HEK293T (cell line): Measurements from ENCODE around the gene GPR155.

ENCODE experiments used
- CTCF ChIA-PET: fragments of 350-600 bp; formaldehyde crosslinking; extraction: SDS; loops from one replicate; lab custom pipeline; 2021; ENCODE audit warnings: antibody characterized with exemption, inconsistent platforms; lab: Yijun Ruan, JAX
- POLR2A ChIA-PET: fragments of 350-600 bp; formaldehyde crosslinking; extraction: SDS; loops from one replicate; lab custom pipeline; 2020; ENCODE audit warnings: antibody characterized with exemption, inconsistent platforms; lab: Yijun Ruan, JAX
- DNase-seq: peaks from one replicate; pipeline ENCODE4 v3.0.0; 2012; ENCODE audit warnings: mixed read lengths; ENCODE audit errors: extremely low spot score
- ARNT ChIP-seq: fragments of 450-650 bp; IDR thresholded peaks from 2 replicates; pipeline ENCODE4 v1.6.1; 2017; ENCODE audit warnings: mild to moderate bottlenecking
- BHLHE40 ChIP-seq: fragments of 450-650 bp; IDR thresholded peaks from 2 replicates; pipeline ENCODE4 v1.6.1; 2016; ENCODE audit warnings: mild to moderate bottlenecking, moderate library complexity, borderline replicate concordance
- CTBP1 ChIP-seq: fragments of 450-650 bp; IDR thresholded peaks from 2 replicates; pipeline ENCODE4 v1.6.1; 2016; ENCODE audit warnings: borderline replicate concordance
- ELF4 ChIP-seq: fragments of 450-650 bp; IDR thresholded peaks from 2 replicates; pipeline ENCODE4 v1.6.1; 2017; ENCODE audit warnings: antibody characterized with exemption
- FOXA1 ChIP-seq: fragments of 450-650 bp; IDR thresholded peaks from 2 replicates; pipeline ENCODE4 v1.6.1; 2016; ENCODE audit warnings: mild to moderate bottlenecking
- FOXK2 ChIP-seq: fragments of 450-650 bp; IDR thresholded peaks from 2 replicates; pipeline ENCODE4 v1.6.1; 2016; ENCODE audit warnings: mild to moderate bottlenecking
- FOXM1 ChIP-seq: fragments of 450-650 bp; IDR thresholded peaks from 2 replicates; pipeline ENCODE4 v1.6.1; 2017; ENCODE audit warnings: mild to moderate bottlenecking, borderline replicate concordance
- HDGF ChIP-seq: fragments of 450-650 bp; IDR thresholded peaks from 2 replicates; pipeline ENCODE4 v1.6.1; 2017; ENCODE audit warnings: antibody characterized with exemption, borderline replicate concordance
- L3MBTL2 ChIP-seq: fragments of 450-650 bp; conservative IDR thresholded peaks from 2 replicates; pipeline ENCODE4 v1.6.1; 2016; ENCODE audit warnings: mild to moderate bottlenecking
- LEF1 ChIP-seq: fragments of 450-650 bp; IDR thresholded peaks from 2 replicates; pipeline ENCODE4 v1.6.1; 2017; ENCODE audit warnings: mild to moderate bottlenecking, borderline replicate concordance
- NFRKB ChIP-seq: fragments of 450-650 bp; IDR thresholded peaks from 2 replicates; pipeline ENCODE4 v1.6.1; 2016; ENCODE audit warnings: mild to moderate bottlenecking, moderate library complexity
- PKNOX1 ChIP-seq: fragments of 450-650 bp; IDR thresholded peaks from 2 replicates; pipeline ENCODE4 v1.6.1; 2016
- SP1 ChIP-seq: fragments of 450-650 bp; IDR thresholded peaks from 2 replicates; pipeline ENCODE4 v1.6.1; 2017
- SUZ12 ChIP-seq: fragments of 450-650 bp; IDR thresholded peaks from 2 replicates; pipeline ENCODE4 v1.6.1; 2016; ENCODE audit warnings: mild to moderate bottlenecking
- TARDBP ChIP-seq: fragments of 450-650 bp; IDR thresholded peaks from 2 replicates; pipeline ENCODE4 v1.6.1; 2016
- ZNF384 ChIP-seq: fragments of 450-650 bp; IDR thresholded peaks from 2 replicates; pipeline ENCODE4 v1.6.1; 2016

Gene GPR155

GRCh38 chr2:174524527-174524926, 37.7 kb upstream of the GPR155 start:
- DNase-seq = no peak
- CTCF ChIA-PET = no interaction called here

GRCh38 chr2:174522553-174522952, 35.7 kb upstream of the GPR155 start:
- CTCF ChIA-PET = interaction anchor here (0.6 kb wide), 1 partner anchor 19 kb away, joined by 11 read pairs; no protein-coding TSS in a partner anchor
- DNase-seq = no peak
- TF ChIP-seq FOXM1 (no peak), ZNF384 (0 out of 2 replicates have a peak, but pooled peaks have one; percentile 13), ELF4 (no peak)
- POLR2A ChIA-PET = no interaction called here

More at GRCh38 chr2:174524527-174524926, 37.7 kb upstream of the GPR155 start:
- POLR2A ChIA-PET = no interaction called here
- no peak for TF ChIP-seq PKNOX1
- no peak for TF ChIP-seq CTBP1
- no peak for TF ChIP-seq ELF4
- TF ChIP-seq SP1 = no peak
- TF ChIP-seq ARNT = no peak
- no peak for TF ChIP-seq ZNF384
- no peak for TF ChIP-seq LEF1
- TF ChIP-seq HDGF = no peak
- TF ChIP-seq FOXM1 = no peak
- no peak for TF ChIP-seq FOXA1
- no peak for TF ChIP-seq TARDBP

- ChIA-PET CTCF (no interaction called here), POLR2A (no interaction called here)
- TF ChIP-seq SP1 = no peak
- no peak for TF ChIP-seq FOXM1
- TF ChIP-seq ZNF384 = no peak
- TF ChIP-seq BHLHE40 = no peak
- TF ChIP-seq SUZ12 = no peak
- no peak for TF ChIP-seq LEF1
- no peak for TF ChIP-seq L3MBTL2
These were observed 31.6 kb upstream of the GPR155 start for GRCh38 chr2:174518395-174518794.

GRCh38 chr2:174516501-174517378, 29.9 kb upstream of the GPR155 start:
- DNase-seq = no peak
- POLR2A ChIA-PET = no interaction called here
- TF ChIP-seq BHLHE40 (no peak), SP1 (no peak), ZNF384 (no peak), CTBP1 (no peak), L3MBTL2 (no peak), FOXA1 (no peak)
- CTCF ChIA-PET = no interaction called here

More at GRCh38 chr2:174518395-174518794, 31.6 kb upstream of the GPR155 start:
- DNase-seq = no peak

- POLR2A ChIA-PET = no interaction called here
- DNase-seq = no peak
- CTCF ChIA-PET = no interaction called here
- TF ChIP-seq NFRKB = no peak
- TF ChIP-seq ELF4 = no peak
- TF ChIP-seq CTBP1 = no peak
These were observed 25.5 kb upstream of the GPR155 start for GRCh38 chr2:174512345-174512744.

GRCh38 chr2:174511580-174512260, 24.9 kb upstream of the GPR155 start:
- POLR2A ChIA-PET = no interaction called here
- no peak for DNase-seq
- TF ChIP-seq FOXK2 = no peak
- TF ChIP-seq FOXM1 = no peak
- TF ChIP-seq FOXA1 = no peak
- TF ChIP-seq ELF4 = no peak
- TF ChIP-seq L3MBTL2 = no peak
- TF ChIP-seq SUZ12 = no peak
- no peak for TF ChIP-seq SP1
- TF ChIP-seq ZNF384 = no peak
- TF ChIP-seq HDGF = no peak
- TF ChIP-seq TARDBP = no peak
- no peak for TF ChIP-seq BHLHE40
- no peak for TF ChIP-seq CTBP1
- no peak for TF ChIP-seq NFRKB
- CTCF ChIA-PET = no interaction called here

GRCh38 chr2:174510583-174511189, 23.9 kb upstream of the GPR155 start:
- TF ChIP-seq SUZ12 (no peak), PKNOX1 (no peak), SP1 (no peak), FOXA1 (no peak)
- ChIA-PET CTCF (no interaction called here), POLR2A (no interaction called here)
- no peak for DNase-seq
